ENCODE measurements around the gene INHA. TPM values are rescaled to one million over a fixed set of nuclear protein-coding genes. Genes with fewer than 3 reads are reported as not detected.

INHA gene
- total and polyA plus RNA-seq, 2 donors (not counting 1 experiment from before 2014, with no cell fraction given) = not detected

DNA sequence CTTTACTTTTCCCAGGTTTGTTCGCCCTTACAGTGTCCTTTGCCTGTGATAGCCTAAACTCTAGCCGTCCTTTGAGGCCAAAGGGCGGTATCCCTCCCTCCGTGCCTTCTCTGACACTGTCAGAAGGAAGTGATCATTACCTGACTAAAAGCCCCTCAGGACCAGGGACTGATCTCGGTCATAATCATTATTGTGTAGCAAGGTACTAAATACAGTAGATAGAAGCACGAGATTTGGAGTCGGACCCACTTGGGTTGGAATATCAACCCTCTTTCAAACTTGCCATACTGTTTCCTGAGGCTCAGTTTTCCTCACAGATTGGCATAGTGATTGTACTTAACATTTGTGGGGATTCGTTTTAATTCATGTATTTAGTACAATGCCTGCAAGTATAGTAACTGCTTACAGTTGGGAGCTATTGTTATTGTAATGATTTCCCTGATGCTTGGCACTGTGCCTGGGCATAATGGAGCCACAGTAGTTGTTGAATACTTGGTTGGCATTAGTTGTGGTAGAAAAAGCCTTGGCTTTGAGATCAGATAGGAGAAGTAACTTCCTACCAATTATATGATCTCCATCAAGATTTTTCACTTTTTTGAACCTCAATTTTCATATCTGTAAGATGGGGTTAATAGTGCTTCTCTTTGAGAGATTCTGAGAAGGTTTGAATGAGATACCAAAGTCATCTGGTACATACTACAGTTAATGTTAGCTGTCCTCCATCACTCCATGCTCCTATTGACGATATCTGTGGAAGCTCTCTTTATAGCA lies 26.4 kb downstream of the INHA start:
- TF ChIP-seq EZH2 (IDR thresholded peaks at IDR 0.05; ENCODE audit: borderline replicate concordance, insufficient read depth, low read depth, low read length, poor library complexity, severe bottlenecking) = no peak
- TF ChIP-seq, protein P1, sequence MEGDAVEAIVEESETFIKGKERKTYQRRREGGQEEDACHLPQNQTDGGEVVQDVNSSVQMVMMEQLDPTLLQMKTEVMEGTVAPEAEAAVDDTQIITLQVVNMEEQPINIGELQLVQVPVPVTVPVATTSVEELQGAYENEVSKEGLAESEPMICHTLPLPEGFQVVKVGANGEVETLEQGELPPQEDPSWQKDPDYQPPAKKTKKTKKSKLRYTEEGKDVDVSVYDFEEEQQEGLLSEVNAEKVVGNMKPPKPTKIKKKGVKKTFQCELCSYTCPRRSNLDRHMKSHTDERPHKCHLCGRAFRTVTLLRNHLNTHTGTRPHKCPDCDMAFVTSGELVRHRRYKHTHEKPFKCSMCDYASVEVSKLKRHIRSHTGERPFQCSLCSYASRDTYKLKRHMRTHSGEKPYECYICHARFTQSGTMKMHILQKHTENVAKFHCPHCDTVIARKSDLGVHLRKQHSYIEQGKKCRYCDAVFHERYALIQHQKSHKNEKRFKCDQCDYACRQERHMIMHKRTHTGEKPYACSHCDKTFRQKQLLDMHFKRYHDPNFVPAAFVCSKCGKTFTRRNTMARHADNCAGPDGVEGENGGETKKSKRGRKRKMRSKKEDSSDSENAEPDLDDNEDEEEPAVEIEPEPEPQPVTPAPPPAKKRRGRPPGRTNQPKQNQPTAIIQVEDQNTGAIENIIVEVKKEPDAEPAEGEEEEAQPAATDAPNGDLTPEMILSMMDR (IDR thresholded peaks at IDR 0.05) = no peak
- Histone ChIP-seq H3K36me3 (replicated peaks in 1 of 2; ENCODE audit: control extremely low read depth in 1 of 2, control insufficient read depth in 1 of 2, extremely low read depth in 1 of 2, insufficient read depth in 2 of 2, low read length in 1 of 2) (peaks cover 3 to 18% of the 10 kb centered on the region in 2 experiments), H3K9ac (ENCODE audit: low read length) (peak overlapping the region; percentile 80), H3K27ac (ENCODE audit: low read length in 2 of 2) (peak overlapping the region; percentile 59 to 88), H3K4me2 (replicated peaks; ENCODE audit: low read depth, low read length, poor library complexity, severe bottlenecking) (peak overlapping the region; percentile 84), H3K79me2 (ENCODE audit: control insufficient read depth, insufficient read depth, low read length) (peaks cover 15% of the 10 kb centered on the region), H4K20me1 (ENCODE audit: control insufficient read depth, insufficient read depth, low read length, poor library complexity, severe bottlenecking) (no peaks in the 10 kb centered on the region), H3K9me3 (ENCODE audit: control extremely low read depth in 1 of 3, control insufficient read depth in 2 of 3, insufficient read depth in 1 of 3, low read length in 2 of 3) (no peaks in the 10 kb centered on the region), H3K4me1 (ENCODE audit: control insufficient read depth in 2 of 2, insufficient read depth in 2 of 2, low read length in 2 of 2) (peaks cover 12 to 16% of the 10 kb centered on the region in 2 donors), H2AFZ (ENCODE audit: insufficient read depth, low read depth, low read length, poor library complexity, severe bottlenecking) (peak overlapping the region; percentile 89), H3K4me3 (ENCODE audit: control extremely low read depth in 1 of 5, extremely low read depth in 1 of 5, insufficient read depth in 1 of 5, low read depth in 2 of 5, low read length in 4 of 5) (peak overlapping the region; percentile 69 to 88 (median 86)), H3K27me3 (replicated peaks in 1 of 4; ENCODE audit: control extremely low read depth in 1 of 4, control insufficient read depth in 3 of 4, insufficient read depth in 4 of 4, low read length in 3 of 4) (peaks cover 0 to 10% (median 0%) of the 10 kb centered on the region in 4 experiments)
- H3K9me3 Mint-ChIP-seq (ENCODE audit: insufficient read depth) = no peaks in the 10 kb centered on the region
- ATAC-seq (ENCODE audit: low read depth) = no peak
- POLR2A ChIA-PET = interaction anchor here (0.6 kb wide), 2 partner anchors 21 to 718 kb away, joined by 4 to 5 read pairs; partner anchors contain the start of gene WNT10A
- no peak for DNase-seq
- 38% methylated on average over 9 of the region's 9 CpGs for WGBS (ENCODE audit: insufficient coverage)
- peak overlapping the region; percentile 98 for H3K4me3 Mint-ChIP-seq
- peaks cover 3% of the 10 kb centered on the region for H3K27me3 Mint-ChIP-seq
- CTCF ChIA-PET = interaction anchor here (0.7 to 2.0 kb wide), 6 partner anchors 28 to 196 kb away, joined by 3 to 17 read pairs (median 4); partner anchors contain the start of genes CHPF, GMPPA and TMEM198
- H3K27ac Mint-ChIP-seq = peak overlapping the region; percentile 98
- peaks cover 24% of the 10 kb centered on the region for H3K4me1 Mint-ChIP-seq
- intact Hi-C loops (cut with micrococcal nuclease) = loop anchor here (1.0 to 10.0 kb wide), 7 partner anchors 55 to 1326 kb away; partner anchors contain the start of genes AAMP, ANKZF1, ATG9A and CHPF

DNA sequence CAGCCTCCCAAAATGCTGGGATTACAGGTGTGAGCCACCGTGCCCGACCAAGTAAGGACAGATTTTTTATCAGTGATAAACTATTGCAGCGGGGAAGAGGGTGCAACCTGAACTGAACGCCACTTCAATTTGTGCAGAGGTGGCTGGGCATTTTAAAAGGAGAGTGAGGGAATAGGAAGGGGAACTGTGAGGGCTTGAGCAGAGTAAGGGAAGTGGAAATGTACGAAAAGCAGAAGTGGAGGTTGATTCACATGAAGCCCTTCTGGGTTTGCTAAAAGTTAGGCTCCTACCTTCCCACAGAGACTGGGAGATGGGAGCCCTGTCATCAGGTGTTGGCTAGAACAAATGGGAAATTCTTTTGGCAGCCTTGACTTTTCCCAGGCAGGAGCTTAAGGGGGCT lies 31.7 kb downstream of the INHA start:
- ATAC-seq (ENCODE audit: low read depth) = peak; percentile 69
- peaks cover 17% of the 10 kb centered on the region for H3K4me1 Mint-ChIP-seq
- H3K27me3 Mint-ChIP-seq = no peaks in the 10 kb centered on the region
- whole genome bisulfite sequencing (ENCODE audit: insufficient coverage) = 18% methylated on average over 5 of the region's 5 CpGs
- no peak overlapping the region for H3K4me3 Mint-ChIP-seq
- no peak overlapping the region for H3K9ac ChIP-seq (ENCODE audit: low read length)
- peak overlapping the region; percentile 52 for H3K4me2 ChIP-seq (replicated peaks; ENCODE audit: low read depth, low read length, poor library complexity, severe bottlenecking)
- H2AFZ ChIP-seq (ENCODE audit: insufficient read depth, low read depth, low read length, poor library complexity, severe bottlenecking) = no peak overlapping the region
- H3K9me3 ChIP-seq (ENCODE audit: control extremely low read depth in 1 of 3, control insufficient read depth in 2 of 3, insufficient read depth in 1 of 3, low read length in 2 of 3) = no peaks in the 10 kb centered on the region
- H3K27ac Mint-ChIP-seq = peak overlapping the region; percentile 76
- ChIA-PET POLR2A (no interaction called here), CTCF (no interaction called here)
- H3K4me3 ChIP-seq (ENCODE audit: control extremely low read depth in 1 of 5, extremely low read depth in 1 of 5, insufficient read depth in 1 of 5, low read depth in 2 of 5, low read length in 4 of 5) = no peak overlapping the region
- peaks cover 14% of the 10 kb centered on the region for H3K79me2 ChIP-seq (ENCODE audit: control insufficient read depth, insufficient read depth, low read length)
- no peaks in the 10 kb centered on the region for H4K20me1 ChIP-seq (ENCODE audit: control insufficient read depth, insufficient read depth, low read length, poor library complexity, severe bottlenecking)
- DNase-seq = peak; percentile 53
- peaks cover 13 to 15% of the 10 kb centered on the region in 2 donors for H3K4me1 ChIP-seq (ENCODE audit: control insufficient read depth in 2 of 2, insufficient read depth in 2 of 2, low read length in 2 of 2)
- TF ChIP-seq, protein P1 (IDR thresholded peaks at IDR 0.05) = no peak
- no peak for TF ChIP-seq EZH2 (IDR thresholded peaks at IDR 0.05; ENCODE audit: borderline replicate concordance, insufficient read depth, low read depth, low read length, poor library complexity, severe bottlenecking)
- intact Hi-C loops (cut with micrococcal nuclease) = no loop called here
- H3K9me3 Mint-ChIP-seq (ENCODE audit: insufficient read depth) = no peaks in the 10 kb centered on the region
- H3K27ac ChIP-seq (ENCODE audit: low read length in 2 of 2) = peak overlapping the region; percentile 13 to 58
- peaks cover 3 to 59% of the 10 kb centered on the region in 2 experiments for H3K36me3 ChIP-seq (replicated peaks in 1 of 2; ENCODE audit: control extremely low read depth in 1 of 2, control insufficient read depth in 1 of 2, extremely low read depth in 1 of 2, insufficient read depth in 2 of 2, low read length in 1 of 2)
- no peaks in the 10 kb centered on the region for H3K27me3 ChIP-seq (replicated peaks in 1 of 4; ENCODE audit: control extremely low read depth in 1 of 4, control insufficient read depth in 3 of 4, insufficient read depth in 4 of 4, low read length in 3 of 4)

All from B cell (primary cell).